Tongue (tissue), 3 donors: Measurements from ENCODE around the gene LRRC74B. TPM values are rescaled to one million over a fixed set of nuclear protein-coding genes. Genes with fewer than 3 reads are reported as not detected.

Experiments
- DNase-seq: peaks from one replicate; pipeline ENCODE4 v3.0.0-alpha.2; 2015
- small RNA-seq: library from RNA; depleted of rRNA; stranded (forward); fragments of <200 nt; gene quantifications from one replicate; pipeline ENCODE3, GENCODE V24; 2014; ENCODE audit warnings: low replicate concordance
- total RNA-seq: library from RNA; depleted of rRNA; stranded (reverse); fragments of >200 nt; gene quantifications from one replicate; pipeline ENCODE4 v1.2.3, GENCODE V29; 2014

Gene LRRC74B
- total RNA-seq, 1 donor from 2014 or later: not detected

DNA sequence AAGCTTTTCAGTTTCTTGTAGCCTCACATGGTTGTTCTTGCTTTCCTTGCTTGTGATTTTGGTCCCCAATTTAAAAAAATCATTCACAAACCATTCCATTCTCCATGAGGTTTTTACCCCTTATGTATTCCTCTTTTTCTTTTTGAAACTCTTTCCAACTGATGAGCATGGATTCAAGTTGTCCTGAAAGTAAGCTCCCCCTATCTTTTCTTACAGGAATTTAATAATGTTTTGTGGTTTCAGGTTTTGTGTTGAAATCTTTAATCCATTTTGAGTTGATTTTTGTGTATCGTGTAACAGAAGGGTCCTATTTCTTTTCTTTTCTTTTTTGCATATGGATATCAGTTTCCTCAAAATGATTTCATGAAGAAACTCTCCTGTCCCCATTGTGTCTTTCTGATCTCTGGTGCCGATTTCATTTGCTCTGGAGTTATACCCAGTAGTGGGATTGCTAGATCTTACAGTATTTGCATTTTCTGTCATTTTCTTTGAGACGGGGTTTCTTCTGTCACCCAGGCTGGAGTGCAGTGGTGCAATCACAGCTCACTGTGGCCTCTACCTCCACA, 58.5 kb downstream of the LRRC74B start:
- DNase-seq: no peak

DNA sequence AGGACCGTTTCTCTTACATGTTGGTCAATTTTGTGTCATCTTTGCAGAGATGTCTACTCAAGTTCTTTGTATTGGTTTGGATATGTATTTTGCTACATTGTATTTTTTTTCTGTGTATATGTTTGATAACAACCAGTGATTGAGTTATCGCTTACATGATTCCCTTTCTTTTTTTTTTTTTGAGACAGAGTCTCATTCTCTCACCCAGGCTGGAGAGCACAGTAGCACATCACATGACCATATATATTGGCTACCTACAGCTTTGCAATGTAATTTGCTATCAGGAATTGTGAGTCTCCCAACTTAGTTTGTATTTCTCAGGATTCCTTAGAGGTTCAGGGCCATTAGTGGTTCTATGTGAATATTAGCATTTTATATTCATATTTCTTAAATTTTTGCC, 59.5 kb downstream of the LRRC74B start:
- no peak for DNase-seq

DNA sequence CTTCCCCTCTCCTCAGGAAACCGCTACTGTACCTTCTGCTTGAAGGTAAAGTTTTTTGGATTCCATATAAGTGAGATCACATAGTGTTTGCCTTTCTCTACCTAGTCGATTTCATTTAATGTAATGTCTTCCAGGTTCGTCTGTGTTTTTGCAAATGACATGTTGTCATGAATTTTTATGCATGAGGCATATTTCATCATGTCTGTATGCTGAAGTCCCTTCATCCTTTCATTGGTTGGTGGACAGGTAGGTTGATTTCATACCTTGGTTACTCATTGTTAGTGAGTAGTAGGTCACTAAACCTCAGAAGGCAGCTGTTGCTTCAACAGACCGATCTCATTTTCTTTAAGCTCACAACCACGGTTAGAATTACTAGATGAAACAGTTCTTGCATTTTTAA, 60.3 kb downstream of the LRRC74B start:
- DNase-seq: no peak

DNA sequence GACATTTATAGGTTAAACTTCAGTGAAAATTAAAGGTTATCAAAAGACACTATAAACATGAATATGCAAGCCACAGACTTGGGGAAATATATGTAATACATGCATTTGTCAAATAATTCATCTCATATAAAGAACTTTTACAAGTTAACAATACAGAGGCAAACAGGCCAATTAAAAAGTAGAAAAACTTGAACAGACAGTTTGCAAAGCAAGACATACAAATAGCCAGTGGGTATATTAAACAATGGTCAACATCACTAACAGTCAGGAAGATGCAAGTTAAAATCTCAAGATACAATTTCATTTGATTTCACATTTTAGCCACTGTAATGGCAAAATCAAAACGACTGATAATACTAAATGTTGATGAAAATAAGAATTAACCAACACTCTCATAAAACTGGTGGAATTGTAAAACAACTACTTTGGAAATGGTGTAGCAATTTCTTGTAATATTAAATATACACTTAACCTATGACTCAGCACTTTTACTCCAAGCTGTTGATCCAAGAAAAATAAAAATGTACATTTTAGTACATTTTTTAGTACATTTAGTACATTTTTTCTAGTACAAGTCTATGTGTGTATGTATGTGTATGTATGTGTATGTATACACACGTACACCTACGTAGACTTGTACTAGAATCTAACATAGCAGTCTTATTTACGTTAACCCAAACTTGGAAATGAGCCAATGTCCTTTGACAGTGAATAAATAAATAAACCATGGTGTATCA, 62.8 kb downstream of the LRRC74B start:
- no peak for DNase-seq

Small RNA genes within 50 kb of the gene (small RNA-seq; reads per million reads assigned to genes)
- not detected for gene MIR649

Other genes starting within 250 kb of the LRRC74B start
- gene PI4KA, start 187.1 kb upstream of the LRRC74B start, total RNA-seq: 38.1 TPM
- gene SNAP29, start 186.9 kb upstream of the LRRC74B start, total RNA-seq: 8.4 TPM
- 69.5 TPM for gene CRKL, start 128.5 kb upstream of the LRRC74B start, total RNA-seq
- 0.21 TPM for gene AIFM3, start 78.7 kb upstream of the LRRC74B start, total RNA-seq
- gene LZTR1, start 63.6 kb upstream of the LRRC74B start, total RNA-seq: 38.3 TPM
- 27.7 TPM for gene THAP7, start 43.8 kb upstream of the LRRC74B start, total RNA-seq
- 19.3 TPM for gene P2RX6, start 30.8 kb upstream of the LRRC74B start, total RNA-seq
- 0.41 TPM for gene SLC7A4, start 13.4 kb upstream of the LRRC74B start, total RNA-seq